HG02973 (cell line): ENCODE results near the gene ZCCHC4.

ENCODE experiments used
- ATAC-seq: cut with Tn5 transposase; IDR thresholded peaks from one replicate; pipeline ENCODE4 v1.9.1; 2021; ENCODE audit warnings: moderate library complexity; ENCODE audit not compliant: unreplicated experiment

The ZCCHC4 gene

GRCh38 chr4:25312496-25313200 lies at the start of gene ZCCHC4:
ZCCHC4 (plus strand) TSS chr4:25312774; CDS start chr4:25312810, 36 bp downstream.
- ATAC-seq = peak; percentile 90

- ATAC-seq = no peak
Observed at GRCh38 chr4:25271866-25272265, 40.7 kb upstream of the ZCCHC4 start.

GRCh38 chr4:25280210-25280609 lies 32.4 kb upstream of the ZCCHC4 start:
- ATAC-seq = no peak

GRCh38 chr4:25283948-25284347 lies 28.6 kb upstream of the ZCCHC4 start:
- no peak for ATAC-seq

- ATAC-seq = no peak
Observed at GRCh38 chr4:25284466-25284865, 28.1 kb upstream of the ZCCHC4 start.

GRCh38 chr4:25290490-25291067 lies 22.0 kb upstream of the ZCCHC4 start:
- ATAC-seq = no peak

GRCh38 chr4:25291158-25291733 lies 21.3 kb upstream of the ZCCHC4 start:
- ATAC-seq = no peak

- ATAC-seq = no peak
Observed at GRCh38 chr4:25297528-25298242, 14.9 kb upstream of the ZCCHC4 start.

GRCh38 chr4:25299476-25300203 lies 12.9 kb upstream of the ZCCHC4 start:
- no peak for ATAC-seq

GRCh38 chr4:25301471-25301870 lies 11.1 kb upstream of the ZCCHC4 start:
- no peak for ATAC-seq

GRCh38 chr4:25302626-25303025 lies 9.9 kb upstream of the ZCCHC4 start:
- ATAC-seq = no peak

- ATAC-seq = no peak
Observed at GRCh38 chr4:25303578-25303977, 9.0 kb upstream of the ZCCHC4 start.

GRCh38 chr4:25306518-25307057 lies 6.0 kb upstream of the ZCCHC4 start:
- ATAC-seq = no peak

- no peak for ATAC-seq
Observed at GRCh38 chr4:25307596-25307995, 5.0 kb upstream of the ZCCHC4 start.

- ATAC-seq = no peak
Observed at GRCh38 chr4:25308306-25308705, 4.3 kb upstream of the ZCCHC4 start.

- no peak for ATAC-seq
Observed at GRCh38 chr4:25308761-25309160, 3.8 kb upstream of the ZCCHC4 start.

- peak; percentile 31 for ATAC-seq
Observed at GRCh38 chr4:25310066-25310802, 2.3 kb upstream of the ZCCHC4 start.

- ATAC-seq = no peak
Observed at GRCh38 chr4:25310803-25311166, 1.8 kb upstream of the ZCCHC4 start.

GRCh38 chr4:25313201-25313895 lies 774 bp downstream of the ZCCHC4 start:
- no peak for ATAC-seq

- no peak for ATAC-seq
Observed at GRCh38 chr4:25320336-25320735, 7.8 kb downstream of the ZCCHC4 start.
